Fibroblast of the aortic adventitia (primary cell): Measurements from ENCODE around the gene TMPRSS13. TPM values are rescaled to one million over a fixed set of nuclear protein-coding genes. Genes with fewer than 3 reads are reported as not detected.

ENCODE experiments used
- DNase-seq: peaks from one replicate; pipeline ENCODE4 v3.0.0-alpha.2; 2010; ENCODE audit warnings: low read depth
- H3K4me3 ChIP-seq: 2 replicates; pipeline ENCODE4 v1.5.1; 2011; ENCODE audit warnings: low read depth, mild to moderate bottlenecking, control low read depth, low read length, moderate library complexity
- total RNA-seq: library from RNA; depleted of rRNA; stranded (reverse); fragments of >200 nt; gene quantifications from 2 replicates; pipeline ENCODE4 v1.2.3, GENCODE V29; 2012; ENCODE audit warnings: low replicate concordance
- TF ChIP-seq, protein P1 (sequence below): IDR thresholded peaks from 2 replicates; pipeline ENCODE4 v1.5.1; 2011; ENCODE audit warnings: mild to moderate bottlenecking, low read length, control low read depth, inconsistent platforms; ENCODE audit not compliant: insufficient read depth

The TMPRSS13 gene
- total RNA-seq, 1 donor: not detected

DNA sequence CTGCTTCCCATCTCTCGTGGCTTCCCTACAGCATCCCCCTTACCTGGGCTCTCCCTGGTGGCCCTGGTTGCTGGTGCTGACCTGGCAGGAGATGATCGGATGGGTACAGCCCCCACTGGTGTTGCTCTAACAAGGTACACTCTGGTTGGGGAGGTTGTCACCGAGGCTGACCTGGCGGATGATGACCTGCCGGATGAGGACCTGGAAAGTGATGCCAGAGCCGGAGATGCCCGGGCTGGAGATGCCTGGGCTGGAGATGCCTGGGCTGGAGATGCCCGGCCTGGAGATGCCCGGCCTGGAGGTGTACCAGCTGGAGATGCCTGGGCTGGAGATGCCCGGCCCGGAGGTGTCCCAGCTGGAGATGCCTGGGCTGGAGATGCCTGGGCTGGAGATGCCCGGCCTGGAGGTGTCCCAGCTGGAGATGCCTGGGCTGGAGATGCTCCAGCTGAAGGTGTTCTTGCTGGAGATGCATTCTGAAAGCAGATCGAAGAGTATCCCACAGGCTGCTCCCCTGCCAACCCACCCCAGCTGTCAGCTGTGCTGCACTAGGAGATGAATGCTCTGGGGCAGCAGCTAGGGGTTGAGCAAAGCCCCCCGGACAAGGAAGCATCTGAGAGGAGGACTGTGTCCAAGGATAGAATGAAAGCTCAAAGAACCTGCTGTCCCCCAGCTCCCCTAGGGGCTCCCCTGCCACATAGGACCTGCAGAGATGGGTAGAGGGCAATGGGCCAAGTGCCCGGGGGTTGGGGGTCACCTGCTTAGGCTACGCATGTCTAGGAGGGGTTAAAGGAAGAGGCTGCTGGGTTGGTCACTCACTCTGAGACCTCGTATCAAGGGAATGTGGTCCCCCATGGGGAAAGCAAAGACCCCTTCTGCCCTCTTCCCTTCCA, 10.6 kb downstream of the TMPRSS13 start:
- TF ChIP-seq, protein P1, sequence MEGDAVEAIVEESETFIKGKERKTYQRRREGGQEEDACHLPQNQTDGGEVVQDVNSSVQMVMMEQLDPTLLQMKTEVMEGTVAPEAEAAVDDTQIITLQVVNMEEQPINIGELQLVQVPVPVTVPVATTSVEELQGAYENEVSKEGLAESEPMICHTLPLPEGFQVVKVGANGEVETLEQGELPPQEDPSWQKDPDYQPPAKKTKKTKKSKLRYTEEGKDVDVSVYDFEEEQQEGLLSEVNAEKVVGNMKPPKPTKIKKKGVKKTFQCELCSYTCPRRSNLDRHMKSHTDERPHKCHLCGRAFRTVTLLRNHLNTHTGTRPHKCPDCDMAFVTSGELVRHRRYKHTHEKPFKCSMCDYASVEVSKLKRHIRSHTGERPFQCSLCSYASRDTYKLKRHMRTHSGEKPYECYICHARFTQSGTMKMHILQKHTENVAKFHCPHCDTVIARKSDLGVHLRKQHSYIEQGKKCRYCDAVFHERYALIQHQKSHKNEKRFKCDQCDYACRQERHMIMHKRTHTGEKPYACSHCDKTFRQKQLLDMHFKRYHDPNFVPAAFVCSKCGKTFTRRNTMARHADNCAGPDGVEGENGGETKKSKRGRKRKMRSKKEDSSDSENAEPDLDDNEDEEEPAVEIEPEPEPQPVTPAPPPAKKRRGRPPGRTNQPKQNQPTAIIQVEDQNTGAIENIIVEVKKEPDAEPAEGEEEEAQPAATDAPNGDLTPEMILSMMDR: no peak
- DNase-seq: no peak
- H3K4me3 ChIP-seq: no peak overlapping the region

DNA sequence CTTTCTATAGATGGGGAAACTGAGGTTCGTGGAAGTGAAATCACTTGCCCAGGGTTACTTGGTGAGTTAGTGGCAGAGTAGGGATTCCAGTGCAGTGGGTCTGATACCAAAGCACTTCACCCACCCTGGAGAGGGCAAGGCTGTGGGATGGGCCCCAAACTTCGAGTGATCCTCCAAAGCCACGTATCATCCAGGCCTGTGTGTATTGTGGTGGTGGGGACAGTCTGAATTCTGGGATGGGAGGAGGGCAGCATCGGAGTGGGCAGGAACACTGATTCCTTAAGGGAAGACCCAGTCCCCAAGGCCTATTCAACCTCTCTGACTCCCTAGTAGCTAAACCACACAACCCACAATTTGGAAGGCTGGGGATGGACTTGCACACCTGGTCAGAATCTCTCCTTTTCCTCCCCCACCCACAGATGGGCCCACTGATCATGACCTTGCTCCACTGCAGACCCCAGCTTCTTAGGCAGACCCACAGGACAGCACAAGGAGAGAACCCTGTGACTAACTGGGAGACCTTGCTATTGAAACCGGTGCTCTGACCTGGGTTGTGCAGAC, 11.5 kb downstream of the TMPRSS13 start:
- no peak for DNase-seq
- no peak overlapping the region for H3K4me3 ChIP-seq
- TF ChIP-seq, protein P1: no peak

DNA sequence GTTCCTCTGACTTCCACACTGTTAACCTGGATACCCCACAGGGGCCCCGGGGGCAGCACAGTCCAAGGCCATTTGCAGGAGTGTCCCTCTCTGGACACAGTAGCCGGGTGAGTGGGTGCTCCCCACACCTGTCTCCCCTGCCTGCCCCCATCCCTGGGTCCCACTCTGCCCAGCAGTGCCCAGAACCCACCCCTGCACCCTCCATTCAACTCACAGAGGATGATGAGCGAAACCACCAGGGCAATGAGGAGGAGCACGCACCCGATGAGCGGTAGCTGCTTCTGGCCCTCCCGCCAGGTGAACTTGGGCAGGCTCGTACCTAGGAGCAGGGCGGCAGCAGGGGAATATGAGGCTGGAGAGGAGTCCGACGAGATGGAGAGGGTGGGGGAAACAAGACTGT, 12.2 kb downstream of the TMPRSS13 start:
- TF ChIP-seq, protein P1: no peak
- no peak overlapping the region for H3K4me3 ChIP-seq
- DNase-seq: no peak

DNA sequence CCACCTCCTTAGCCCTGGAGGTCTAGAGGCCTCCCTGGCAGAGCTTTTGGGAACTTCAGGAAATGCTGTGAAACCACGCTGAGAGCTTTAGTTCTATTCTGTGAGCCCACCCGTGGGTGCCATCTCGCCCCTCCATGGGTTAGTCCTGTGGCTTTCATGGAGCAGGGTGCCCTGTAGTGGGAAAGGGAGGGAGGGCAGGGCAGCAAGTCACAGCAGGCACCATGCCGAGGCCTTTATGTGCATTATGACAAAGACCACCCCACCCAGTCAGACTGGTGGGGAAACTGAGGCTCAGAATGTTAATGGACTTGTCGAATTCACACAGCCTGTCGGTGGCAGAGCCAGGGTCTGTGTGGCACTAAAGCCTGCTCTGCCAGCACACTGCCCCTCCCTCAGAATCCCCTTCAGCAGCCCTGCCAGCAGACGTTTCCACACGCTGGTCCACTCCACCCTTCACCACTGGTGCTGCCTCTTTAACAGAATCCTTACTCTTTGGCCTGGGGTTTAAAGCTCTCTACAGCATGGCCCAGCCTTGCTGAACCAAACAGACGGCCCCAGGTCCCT, 13.4 kb downstream of the TMPRSS13 start:
- DNase-seq: no peak
- H3K4me3 ChIP-seq: no peak overlapping the region
- TF ChIP-seq, protein P1: no peak

DNA sequence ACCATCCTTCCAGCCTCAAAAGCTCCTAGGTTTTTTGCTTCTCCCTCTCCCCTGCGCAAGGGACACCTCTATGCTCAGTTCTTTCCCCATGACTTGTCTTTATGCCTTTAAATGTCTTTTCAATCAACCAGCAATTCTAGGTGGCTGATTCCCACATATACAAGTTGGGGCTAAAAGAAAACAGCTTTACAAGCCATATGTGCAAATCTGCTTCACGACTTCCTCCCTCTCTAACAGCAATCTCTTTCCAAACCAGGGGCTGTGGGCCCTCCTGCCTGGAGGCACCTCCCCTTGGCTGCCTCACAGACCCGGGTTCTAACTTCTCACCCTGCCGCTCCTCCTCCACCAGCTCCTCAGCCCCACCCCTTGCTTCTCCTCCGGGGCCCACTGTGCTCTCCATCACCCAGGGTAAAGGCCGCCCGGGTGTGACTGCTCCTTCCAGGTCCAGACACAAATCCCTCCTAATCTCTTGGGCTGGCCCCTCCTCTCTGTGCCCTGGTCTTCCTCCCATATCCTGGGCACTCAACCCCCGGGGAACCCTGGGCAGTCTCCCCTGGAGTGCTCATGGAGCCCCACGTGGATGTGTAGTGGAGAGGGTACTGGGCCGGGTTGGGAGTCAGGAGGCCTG, 14.1 kb downstream of the TMPRSS13 start:
- TF ChIP-seq, protein P1: no peak

DNA sequence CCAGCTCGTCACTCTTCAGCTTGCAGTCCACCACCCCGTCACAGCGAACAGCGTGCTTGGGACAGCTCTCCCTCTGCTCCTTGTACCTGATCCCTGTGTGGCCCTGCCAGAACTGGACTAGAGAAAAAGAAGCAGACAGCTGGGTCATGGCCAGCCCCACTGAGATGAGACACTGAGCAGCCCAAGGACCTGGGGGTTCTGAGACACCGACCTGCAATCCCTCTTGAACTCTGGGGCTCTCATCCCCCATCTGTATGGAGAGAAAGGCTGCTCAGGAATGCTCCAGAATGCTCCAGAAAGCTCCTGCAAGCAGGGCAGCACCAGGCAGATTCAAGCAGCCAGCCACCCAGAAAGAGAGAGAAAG, 14.8 kb downstream of the TMPRSS13 start:
- H3K4me3 ChIP-seq: no peak overlapping the region
- DNase-seq: no peak
- TF ChIP-seq, protein P1: no peak

More for the DNA sequence above, 14.1 kb downstream of the TMPRSS13 start:
- no peak for DNase-seq
- H3K4me3 ChIP-seq: no peak overlapping the region
